ENCODE results near the gene HSPA1L. TPM values are rescaled to one million over a fixed set of nuclear protein-coding genes. Genes with fewer than 3 reads are reported as not detected.

HSPA1L gene
- total RNA-seq, 2 donors from 2014 or later, result 1.1 to 1.2 TPM

GRCh38 chr6:31776989-31777666 lies 38.0 kb downstream of the HSPA1L start, which contains the start of gene VWA7:
TSS of gene VWA7 (minus strand) at chr6:31777328. CDS start at chr6:31776779, 549 bp downstream.
- Histone ChIP-seq H3K4me3 (peak within 1 kb of the TSS; percentile 46), H3K27ac (no peak within 1 kb of the TSS), H3K27me3 (replicated peaks; ENCODE audit: insufficient read depth) (no peaks in the 10 kb centered on the region), H3K9me3 (no peaks in the 10 kb centered on the region), H3K4me1 (ENCODE audit: control insufficient read depth in 1 of 2, low read depth in 2 of 2) (peaks cover 6 to 9% of the 10 kb centered on the region in 2 donors), H3K36me3 (peaks cover 20% of the 10 kb centered on the region)
- ATAC-seq (ENCODE audit: insufficient number of reproducible peaks, low FRiP score, low read depth), result no peak
- DNase-seq (ENCODE audit: low spot score), result peak; percentile 44
- TF ChIP-seq, protein P1, sequence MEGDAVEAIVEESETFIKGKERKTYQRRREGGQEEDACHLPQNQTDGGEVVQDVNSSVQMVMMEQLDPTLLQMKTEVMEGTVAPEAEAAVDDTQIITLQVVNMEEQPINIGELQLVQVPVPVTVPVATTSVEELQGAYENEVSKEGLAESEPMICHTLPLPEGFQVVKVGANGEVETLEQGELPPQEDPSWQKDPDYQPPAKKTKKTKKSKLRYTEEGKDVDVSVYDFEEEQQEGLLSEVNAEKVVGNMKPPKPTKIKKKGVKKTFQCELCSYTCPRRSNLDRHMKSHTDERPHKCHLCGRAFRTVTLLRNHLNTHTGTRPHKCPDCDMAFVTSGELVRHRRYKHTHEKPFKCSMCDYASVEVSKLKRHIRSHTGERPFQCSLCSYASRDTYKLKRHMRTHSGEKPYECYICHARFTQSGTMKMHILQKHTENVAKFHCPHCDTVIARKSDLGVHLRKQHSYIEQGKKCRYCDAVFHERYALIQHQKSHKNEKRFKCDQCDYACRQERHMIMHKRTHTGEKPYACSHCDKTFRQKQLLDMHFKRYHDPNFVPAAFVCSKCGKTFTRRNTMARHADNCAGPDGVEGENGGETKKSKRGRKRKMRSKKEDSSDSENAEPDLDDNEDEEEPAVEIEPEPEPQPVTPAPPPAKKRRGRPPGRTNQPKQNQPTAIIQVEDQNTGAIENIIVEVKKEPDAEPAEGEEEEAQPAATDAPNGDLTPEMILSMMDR (IDR thresholded peaks at IDR 0.05), result no peak

GRCh38 chr6:31776485-31776988 lies 38.5 kb downstream of the HSPA1L start:
- H3K36me3 ChIP-seq, result peaks cover 17% of the 10 kb centered on the region
- DNase-seq (ENCODE audit: low spot score) (no peak), ATAC-seq (ENCODE audit: insufficient number of reproducible peaks, low FRiP score, low read depth) (no peak)
- TF ChIP-seq, protein P1 (IDR thresholded peaks at IDR 0.05), result no peak
- H3K27ac ChIP-seq, result no peak overlapping the region
- peaks cover 6 to 9% of the 10 kb centered on the region in 2 donors for H3K4me1 ChIP-seq (ENCODE audit: control insufficient read depth in 1 of 2, low read depth in 2 of 2)
- H3K4me3 ChIP-seq, result peak overlapping the region; percentile 46
- no peaks in the 10 kb centered on the region for H3K27me3 ChIP-seq (replicated peaks; ENCODE audit: insufficient read depth)
- no peaks in the 10 kb centered on the region for H3K9me3 ChIP-seq

- Histone ChIP-seq H3K4me3 (no peak overlapping the region), H3K4me1 (ENCODE audit: control insufficient read depth in 1 of 2, low read depth in 2 of 2) (peaks cover 6 to 9% of the 10 kb centered on the region in 2 donors), H3K27me3 (replicated peaks; ENCODE audit: insufficient read depth) (no peaks in the 10 kb centered on the region), H3K36me3 (peaks cover 12% of the 10 kb centered on the region), H3K27ac (no peak overlapping the region), H3K9me3 (no peaks in the 10 kb centered on the region)
- TF ChIP-seq, protein P1 (IDR thresholded peaks at IDR 0.05), result no peak
- ATAC-seq (ENCODE audit: insufficient number of reproducible peaks, low FRiP score, low read depth) (no peak), DNase-seq (ENCODE audit: low spot score) (no peak)
Measured at GRCh38 chr6:31775633-31776484, 39.2 kb downstream of the HSPA1L start.

DNA sequence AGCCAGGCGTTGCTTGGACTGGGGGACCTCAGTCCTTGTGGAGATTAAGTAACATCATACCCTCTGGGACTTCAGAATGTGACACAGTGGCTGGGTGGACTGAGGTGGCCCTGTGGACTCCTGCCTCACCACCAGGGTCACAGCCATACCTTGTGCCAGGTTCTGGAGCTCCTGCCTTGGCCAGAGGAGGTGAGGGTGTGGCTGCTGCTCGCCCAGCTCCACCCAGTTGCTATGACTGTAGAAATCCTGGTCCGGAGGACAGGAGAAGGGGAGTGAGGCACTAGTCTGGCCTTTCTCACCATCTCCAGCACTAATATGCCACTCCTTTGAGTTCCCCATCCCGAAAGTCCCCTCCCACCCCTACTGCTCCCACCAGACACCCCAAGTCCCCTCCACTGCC lies 39.9 kb downstream of the HSPA1L start:
- no peak for DNase-seq (ENCODE audit: low spot score)
- TF ChIP-seq, protein P1 (IDR thresholded peaks at IDR 0.05), result no peak
- Histone ChIP-seq H3K27me3 (replicated peaks; ENCODE audit: insufficient read depth) (no peaks in the 10 kb centered on the region), H3K4me1 (ENCODE audit: control insufficient read depth in 1 of 2, low read depth in 2 of 2) (peaks cover 6 to 9% of the 10 kb centered on the region in 2 donors), H3K36me3 (peaks cover 5% of the 10 kb centered on the region), H3K9me3 (no peaks in the 10 kb centered on the region), H3K4me3 (no peak overlapping the region), H3K27ac (no peak overlapping the region)
- no peak for ATAC-seq (ENCODE audit: insufficient number of reproducible peaks, low FRiP score, low read depth)

DNA sequence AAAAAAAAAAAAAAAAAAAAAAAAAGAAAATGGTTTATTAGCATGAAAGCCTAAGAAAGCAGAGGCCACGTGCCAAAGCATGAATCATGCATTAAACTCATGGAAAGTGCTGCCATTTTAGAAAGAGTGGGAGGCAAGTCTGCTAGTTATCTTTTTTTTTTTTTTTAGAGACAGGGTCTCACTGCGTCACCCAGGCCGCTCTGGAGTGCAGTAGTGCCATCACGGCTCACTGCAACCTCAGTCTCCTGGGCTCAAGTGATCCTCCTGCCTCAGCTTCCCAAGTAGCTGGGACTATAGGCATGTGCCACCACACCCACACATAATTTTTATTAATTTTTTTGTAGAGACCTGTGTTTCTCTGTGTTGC lies 43.1 kb downstream of the HSPA1L start:
- no peak for DNase-seq (ENCODE audit: low spot score)
- Histone ChIP-seq H3K36me3 (no peaks in the 10 kb centered on the region), H3K9me3 (no peaks in the 10 kb centered on the region), H3K27ac (no peak overlapping the region), H3K27me3 (replicated peaks; ENCODE audit: insufficient read depth) (no peaks in the 10 kb centered on the region), H3K4me3 (no peak overlapping the region), H3K4me1 (ENCODE audit: control insufficient read depth in 1 of 2, low read depth in 2 of 2) (peaks cover 2 to 5% of the 10 kb centered on the region in 2 donors)
- ATAC-seq (ENCODE audit: insufficient number of reproducible peaks, low FRiP score, low read depth), result no peak
- TF ChIP-seq, protein P1 (IDR thresholded peaks at IDR 0.05), result no peak

Data from thoracic aorta (tissue), 2 donors.